ENCODE measurements around the gene SLC26A1. TPM values are rescaled to one million over a fixed set of nuclear protein-coding genes. Genes with fewer than 3 reads are reported as not detected.
"Not testable (repeated sequence)": the region's sequence is repeated elsewhere in the genome, so short reads cannot be mapped to it uniquely, and the experiment has no call there.

The SLC26A1 gene
- total and polyA plus RNA-seq, 2 donors = 0.05 to 0.20 TPM

- Histone ChIP-seq H3K4me3 (ENCODE audit: low read depth, low read length) (no peak overlapping the region), H3K4me1 (ENCODE audit: insufficient read depth) (peaks cover 2% of the 10 kb centered on the region), H3K27ac (ENCODE audit: low read depth) (no peak overlapping the region), H3K36me3 (ENCODE audit: insufficient read depth) (no peaks in the 10 kb centered on the region)
- DNase-seq (ENCODE audit: extremely low spot score) = no peak
- 26% methylated on average over 63 of the region's 63 CpGs for WGBS
Measured at GRCh38 chr4:1003271-1004070, 10.3 kb upstream of the SLC26A1 start.

GRCh38 chr4:1002631-1003251 is 9.5 kb upstream of the SLC26A1 start:
- Histone ChIP-seq H3K4me3 (ENCODE audit: low read depth, low read length) (peak overlapping the region; percentile 16), H3K4me1 (ENCODE audit: insufficient read depth) (peaks cover 2% of the 10 kb centered on the region), H3K36me3 (ENCODE audit: insufficient read depth) (no peaks in the 10 kb centered on the region), H3K27ac (ENCODE audit: low read depth) (no peak overlapping the region)
- 2% methylated on average over 75 of the region's 75 CpGs for WGBS
- no peak for DNase-seq (ENCODE audit: extremely low spot score)

- 3% methylated on average over 54 of the region's 54 CpGs for WGBS
- H3K4me1 ChIP-seq (ENCODE audit: insufficient read depth) = peaks cover 7% of the 10 kb centered on the region
- H3K4me3 ChIP-seq (ENCODE audit: low read depth, low read length) = peak overlapping the region; percentile 16
- no peaks in the 10 kb centered on the region for H3K36me3 ChIP-seq (ENCODE audit: insufficient read depth)
- no peak for DNase-seq (ENCODE audit: extremely low spot score)
- no peak overlapping the region for H3K27ac ChIP-seq (ENCODE audit: low read depth)
Measured at GRCh38 chr4:1002131-1002630, 9.0 kb upstream of the SLC26A1 start.

GRCh38 chr4:1001561-1002130 is 8.4 kb upstream of the SLC26A1 start:
- H3K27ac ChIP-seq (ENCODE audit: low read depth) = no peak overlapping the region

GRCh38 chr4:1000686-1001260 is 7.6 kb upstream of the SLC26A1 start:
- peaks cover 7% of the 10 kb centered on the region for H3K4me1 ChIP-seq (ENCODE audit: insufficient read depth)
- H3K4me3 ChIP-seq (ENCODE audit: low read depth, low read length) = no peak overlapping the region
- H3K27ac ChIP-seq (ENCODE audit: low read depth) = no peak overlapping the region
- no peak for DNase-seq (ENCODE audit: extremely low spot score)
- 84% methylated on average over 15 of the region's 15 CpGs for WGBS
- H3K36me3 ChIP-seq (ENCODE audit: insufficient read depth) = no peaks in the 10 kb centered on the region

More at GRCh38 chr4:1001561-1002130, 8.4 kb upstream of the SLC26A1 start:
- peaks cover 7% of the 10 kb centered on the region for H3K4me1 ChIP-seq (ENCODE audit: insufficient read depth)
- WGBS = 15% methylated on average over 48 of the region's 48 CpGs
- no peaks in the 10 kb centered on the region for H3K36me3 ChIP-seq (ENCODE audit: insufficient read depth)
- H3K4me3 ChIP-seq (ENCODE audit: low read depth, low read length) = no peak overlapping the region
- no peak for DNase-seq (ENCODE audit: extremely low spot score)

- H3K36me3 ChIP-seq (ENCODE audit: insufficient read depth) = no peaks in the 10 kb centered on the region
- no peak overlapping the region for H3K4me3 ChIP-seq (ENCODE audit: low read depth, low read length)
- no peak for DNase-seq (ENCODE audit: extremely low spot score)
- 58% methylated on average over 18 of the region's 18 CpGs for WGBS
- peaks cover 7% of the 10 kb centered on the region for H3K4me1 ChIP-seq (ENCODE audit: insufficient read depth)
- no peak overlapping the region for H3K27ac ChIP-seq (ENCODE audit: low read depth)
Measured at GRCh38 chr4:999882-1000425, 6.8 kb upstream of the SLC26A1 start.

- not testable (repeated sequence) for H3K4me3 ChIP-seq (ENCODE audit: low read depth, low read length); H3K4me1 ChIP-seq (ENCODE audit: insufficient read depth); DNase-seq (ENCODE audit: extremely low spot score); H3K36me3 ChIP-seq (ENCODE audit: insufficient read depth); H3K27ac ChIP-seq (ENCODE audit: low read depth)
- 45% methylated on average over 16 of the region's 21 CpGs for WGBS
Measured at GRCh38 chr4:999240-999863, 6.1 kb upstream of the SLC26A1 start.

- no peak for DNase-seq (ENCODE audit: extremely low spot score)
- Histone ChIP-seq H3K4me3 (ENCODE audit: low read depth, low read length) (no peak overlapping the region), H3K27ac (ENCODE audit: low read depth) (no peak overlapping the region), H3K36me3 (ENCODE audit: insufficient read depth) (no peaks in the 10 kb centered on the region), H3K4me1 (ENCODE audit: insufficient read depth) (peaks cover 7% of the 10 kb centered on the region)
- 51% methylated on average over 12 of the region's 12 CpGs for WGBS
Measured at GRCh38 chr4:998096-998691, 5.0 kb upstream of the SLC26A1 start.

- whole genome bisulfite sequencing = 2% methylated on average over 68 of the region's 68 CpGs
- Histone ChIP-seq H3K36me3 (ENCODE audit: insufficient read depth) (no peaks in the 10 kb centered on the region), H3K4me3 (ENCODE audit: low read depth, low read length) (peak overlapping the region; percentile 4), H3K27ac (ENCODE audit: low read depth) (no peak overlapping the region), H3K4me1 (ENCODE audit: insufficient read depth) (peaks cover 6% of the 10 kb centered on the region)
- DNase-seq (ENCODE audit: extremely low spot score) = no peak
Measured at GRCh38 chr4:997375-998071, 4.3 kb upstream of the SLC26A1 start.

GRCh38 chr4:996997-997374 is 3.8 kb upstream of the SLC26A1 start:
- Histone ChIP-seq H3K27ac (ENCODE audit: low read depth) (no peak overlapping the region), H3K4me1 (ENCODE audit: insufficient read depth) (peaks cover 5% of the 10 kb centered on the region), H3K36me3 (ENCODE audit: insufficient read depth) (no peaks in the 10 kb centered on the region), H3K4me3 (ENCODE audit: low read depth, low read length) (peak overlapping the region; percentile 4)
- DNase-seq (ENCODE audit: extremely low spot score) = no peak
- 6% methylated on average over 25 of the region's 25 CpGs for WGBS

- H3K4me3 ChIP-seq (ENCODE audit: low read depth, low read length) = no peak overlapping the region
- no peak for DNase-seq (ENCODE audit: extremely low spot score)
- H3K27ac ChIP-seq (ENCODE audit: low read depth) = no peak overlapping the region
- WGBS = 66% methylated on average over 15 of the region's 15 CpGs
- H3K4me1 ChIP-seq (ENCODE audit: insufficient read depth) = peaks cover 5% of the 10 kb centered on the region
- H3K36me3 ChIP-seq (ENCODE audit: insufficient read depth) = no peaks in the 10 kb centered on the region
Measured at GRCh38 chr4:996030-996996, 3.1 kb upstream of the SLC26A1 start.
